SK-N-SH (cell line): ENCODE data around the gene SRGAP3.

Source experiments
- CTCF ChIP-seq: fragments of 200-600 bp; sonication (generic); IDR thresholded peaks from 2 replicates; pipeline ENCODE4 v1.6.1; 2017; ENCODE audit warnings: antibody characterized with exemption, mild to moderate bottlenecking, moderate library complexity
- EZH2phosphoT487 ChIP-seq: fragments of 200-600 bp; sonication (generic); IDR thresholded peaks from 2 replicates; pipeline ENCODE4 v1.6.1; 2017; ENCODE audit warnings: low read depth, mixed run types, mild to moderate bottlenecking, antibody characterized with exemption, moderate library complexity, borderline replicate concordance
- MEF2A ChIP-seq: IDR thresholded peaks from 2 replicates; pipeline ENCODE4 v1.4.0; 2012; ENCODE audit warnings: low read depth, borderline replicate concordance
- MXI1 ChIP-seq: IDR thresholded peaks from 2 replicates; pipeline ENCODE4 v1.6.1; 2012; ENCODE audit warnings: mild to moderate bottlenecking, low read depth, low read length, improper control_type of control experiment
- NFIC ChIP-seq: IDR thresholded peaks from 2 replicates; pipeline ENCODE4 v1.4.0; 2012; ENCODE audit warnings: borderline replicate concordance
- RAD21 ChIP-seq: IDR thresholded peaks from 2 replicates; pipeline ENCODE4 v1.6.1; 2012; ENCODE audit warnings: mild to moderate bottlenecking, low read length
- SIN3A ChIP-seq: IDR thresholded peaks from 2 replicates; pipeline ENCODE4 v1.6.1; 2012; ENCODE audit warnings: low read depth, mild to moderate bottlenecking, low read length, moderate library complexity, borderline replicate concordance
- SMC3 ChIP-seq: IDR thresholded peaks from 2 replicates; pipeline ENCODE4 v1.6.1; 2012; ENCODE audit warnings: low read depth, low read length, improper control_type of control experiment
- YY1 ChIP-seq: IDR thresholded peaks from 2 replicates; pipeline ENCODE4 v1.4.0; 2012; ENCODE audit warnings: low read depth, mild to moderate bottlenecking
- TF ChIP-seq, protein P1 (sequence below): IDR thresholded peaks from 2 replicates; pipeline ENCODE4 v1.4.0; 2012; ENCODE audit warnings: low read depth
- TF ChIP-seq, protein P2 (sequence below): fragments of 150-350 bp; IDR thresholded peaks from 2 replicates; pipeline ENCODE4 v1.6.1; 2017; ENCODE audit warnings: antibody characterized with exemption, low read length, low read depth, borderline replicate concordance

GRCh38 chr3:9222049-9222448 lies 27.4 kb downstream of the SRGAP3 start:
- TF ChIP-seq CTCF: no peak
- no peak for TF ChIP-seq YY1
- no peak for TF ChIP-seq SMC3
- TF ChIP-seq RAD21: no peak
- TF ChIP-seq SIN3A: no peak
- no peak for TF ChIP-seq NFIC
- TF ChIP-seq EZH2phosphoT487: no peak
- TF ChIP-seq, protein P1, sequence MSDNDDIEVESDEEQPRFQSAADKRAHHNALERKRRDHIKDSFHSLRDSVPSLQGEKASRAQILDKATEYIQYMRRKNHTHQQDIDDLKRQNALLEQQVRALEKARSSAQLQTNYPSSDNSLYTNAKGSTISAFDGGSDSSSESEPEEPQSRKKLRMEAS: no peak
- no peak for TF ChIP-seq MEF2A
- no peak for TF ChIP-seq MXI1
- TF ChIP-seq, protein P2, sequence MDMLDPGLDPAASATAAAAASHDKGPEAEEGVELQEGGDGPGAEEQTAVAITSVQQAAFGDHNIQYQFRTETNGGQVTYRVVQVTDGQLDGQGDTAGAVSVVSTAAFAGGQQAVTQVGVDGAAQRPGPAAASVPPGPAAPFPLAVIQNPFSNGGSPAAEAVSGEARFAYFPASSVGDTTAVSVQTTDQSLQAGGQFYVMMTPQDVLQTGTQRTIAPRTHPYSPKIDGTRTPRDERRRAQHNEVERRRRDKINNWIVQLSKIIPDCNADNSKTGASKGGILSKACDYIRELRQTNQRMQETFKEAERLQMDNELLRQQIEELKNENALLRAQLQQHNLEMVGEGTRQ: no peak
